SIG-M5 treated with dmso at 0.1 percent for 504 hours (cell line): ENCODE measurements around the gene MATCAP1.

Experiments used
- DNase-seq: peaks from one replicate; lab custom pipeline; 2025; ENCODE audit not compliant: unreplicated experiment; lab: John Stamatoyannopoulos, UW

The MATCAP1 gene

GRCh38 chr16:67174706-67175231, 9.0 kb downstream of the MATCAP1 start:
- DNase-seq: no peak

GRCh38 chr16:67173808-67174705, 9.7 kb downstream of the MATCAP1 start:
- peak; percentile 66 for DNase-seq

DNA sequence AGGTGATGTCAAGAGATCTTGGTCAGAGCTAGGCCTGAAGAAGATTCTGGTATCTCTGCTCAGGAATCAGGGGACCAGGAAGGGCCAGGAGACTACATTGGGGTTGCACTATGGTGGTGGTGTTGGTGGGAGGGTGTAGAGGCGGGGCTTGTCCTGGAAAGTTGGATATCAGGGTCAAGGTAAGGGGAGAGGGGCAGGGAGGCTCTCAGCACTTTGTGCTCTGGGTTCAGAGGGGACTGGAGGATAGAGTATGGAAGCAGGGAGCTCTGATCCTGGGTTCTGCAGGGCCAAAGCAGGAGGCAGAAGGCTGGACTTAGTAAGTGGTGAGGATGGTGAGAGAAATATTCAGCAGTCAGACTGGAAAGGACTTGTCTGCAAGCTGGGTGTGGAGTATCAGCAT, 10.4 kb downstream of the MATCAP1 start:
- DNase-seq: no peak

DNA sequence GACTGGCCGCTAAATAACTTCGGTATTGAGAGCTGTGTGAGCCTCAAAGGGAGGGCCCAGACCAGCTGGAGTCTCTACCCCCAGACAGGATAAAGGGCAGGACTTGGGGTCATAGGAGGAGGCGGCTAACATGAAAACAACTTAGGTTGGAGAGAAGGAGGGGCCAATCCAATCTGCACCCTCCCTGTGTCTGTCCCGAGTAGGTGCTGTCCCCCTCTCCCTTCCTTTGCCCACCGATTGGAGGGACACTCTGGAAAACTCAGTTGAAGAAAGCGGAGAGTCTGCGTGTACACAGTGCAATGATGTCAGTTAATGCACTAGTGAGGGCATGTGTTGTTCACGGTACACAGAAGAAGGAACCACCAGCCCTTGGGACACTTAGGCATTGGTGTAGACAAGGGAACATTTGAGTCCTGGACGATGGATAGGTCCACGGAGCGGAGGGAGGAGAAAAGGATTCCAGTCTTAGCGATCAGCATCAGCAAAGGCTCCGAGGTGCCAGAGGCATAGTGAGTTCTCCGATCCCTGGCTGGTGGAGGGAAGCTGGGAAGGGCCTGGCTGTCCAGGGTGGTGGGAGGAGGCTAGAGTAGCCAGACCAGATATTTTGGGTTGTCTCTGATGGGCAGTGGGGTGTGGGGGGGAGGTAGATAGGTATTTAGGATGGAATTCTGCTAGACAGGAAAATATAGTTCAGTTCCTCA, 12.7 kb downstream of the MATCAP1 start:
- no peak for DNase-seq

DNA sequence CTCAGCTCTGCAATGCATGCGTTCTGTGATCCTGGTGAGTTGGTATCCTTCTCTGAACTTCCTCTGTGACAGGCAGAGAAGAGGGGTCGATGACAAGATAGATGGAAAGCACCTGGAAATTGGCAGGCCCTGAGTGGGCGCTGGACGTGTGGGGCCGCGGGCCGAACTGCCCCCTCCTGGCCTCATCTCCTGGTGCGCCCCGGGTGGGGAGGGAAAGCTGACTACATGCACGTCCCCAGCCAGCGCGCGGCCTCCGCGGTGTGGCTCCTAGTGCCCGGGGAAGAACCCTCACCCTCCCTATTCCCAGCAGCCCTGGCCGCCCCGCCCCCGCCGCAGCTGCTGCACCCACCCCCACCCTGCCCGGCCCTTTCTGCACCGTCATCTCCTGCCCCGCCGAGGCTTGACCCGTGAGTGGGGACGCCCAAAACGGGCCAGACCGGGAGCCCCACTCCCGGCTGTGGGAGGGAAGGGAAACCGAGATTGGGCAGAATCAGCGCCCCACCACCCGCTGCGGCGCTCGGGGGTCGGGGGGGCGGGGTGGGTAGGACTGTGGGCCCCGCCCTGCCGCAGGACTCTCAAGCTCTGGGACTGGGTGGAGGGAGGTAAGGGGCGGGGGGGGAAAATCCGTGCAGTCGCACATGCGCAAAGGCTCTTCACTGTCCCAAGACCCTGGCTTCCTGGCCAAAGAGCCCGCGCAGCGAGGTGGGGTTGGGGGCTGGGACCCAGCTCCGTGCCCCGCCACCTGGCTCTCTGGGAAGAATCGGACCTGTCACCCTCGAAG, 13.4 kb downstream of the MATCAP1 start, which contains the start of gene NOL3:
Gene NOL3 (plus strand): TSS at position 371 of the 781 bp plus-strand sequence.
- DNase-seq: no peak

DNA sequence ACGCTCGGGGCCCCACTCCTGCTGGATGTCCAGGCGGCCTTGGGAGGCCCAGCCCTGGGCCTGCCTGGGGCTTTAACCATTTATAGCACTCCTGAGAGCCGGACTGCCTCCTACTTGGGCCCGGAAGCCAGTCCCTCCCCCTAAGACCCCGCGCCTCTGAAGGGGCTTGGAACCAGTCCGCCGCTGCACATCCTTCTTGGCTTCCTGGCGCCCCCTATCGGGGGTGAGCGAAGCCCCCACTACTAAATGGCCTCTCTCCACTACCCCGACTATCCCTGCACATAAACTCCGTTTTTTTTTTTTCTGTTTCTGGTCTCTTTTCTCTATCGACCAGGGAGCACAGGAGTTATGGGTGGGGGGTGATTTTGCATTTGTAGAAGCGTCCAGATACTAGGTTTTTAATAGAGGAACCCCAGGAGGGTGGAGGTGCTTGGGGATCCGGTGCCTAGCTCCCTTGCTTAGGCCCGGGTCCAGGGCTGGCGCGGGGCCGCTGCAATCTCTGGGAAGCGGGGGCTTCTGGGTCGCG, 14.1 kb downstream of the MATCAP1 start:
- no peak for DNase-seq

DNA sequence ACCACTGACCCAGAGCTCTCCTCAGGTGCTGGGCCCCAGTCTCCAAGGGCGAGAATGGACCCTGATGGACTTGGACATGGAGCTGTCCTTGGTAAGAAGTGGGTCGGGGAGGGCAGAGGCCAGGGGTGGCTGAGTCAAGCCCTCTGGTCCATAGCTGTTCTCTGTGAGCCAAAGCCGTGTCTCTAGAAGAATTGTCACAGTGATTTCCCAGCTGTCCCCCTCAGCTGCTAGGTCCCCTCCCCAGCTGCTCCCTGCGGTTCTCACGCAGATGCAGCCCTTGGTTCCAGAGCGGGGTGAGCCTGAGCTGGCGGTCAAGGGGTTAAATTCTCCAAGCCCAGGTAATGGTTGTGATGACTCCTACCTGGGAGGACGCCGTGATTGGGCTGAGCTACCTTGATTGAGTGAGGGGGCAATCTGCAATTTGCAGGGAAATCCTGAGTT, 14.7 kb downstream of the MATCAP1 start:
- no peak for DNase-seq

DNA sequence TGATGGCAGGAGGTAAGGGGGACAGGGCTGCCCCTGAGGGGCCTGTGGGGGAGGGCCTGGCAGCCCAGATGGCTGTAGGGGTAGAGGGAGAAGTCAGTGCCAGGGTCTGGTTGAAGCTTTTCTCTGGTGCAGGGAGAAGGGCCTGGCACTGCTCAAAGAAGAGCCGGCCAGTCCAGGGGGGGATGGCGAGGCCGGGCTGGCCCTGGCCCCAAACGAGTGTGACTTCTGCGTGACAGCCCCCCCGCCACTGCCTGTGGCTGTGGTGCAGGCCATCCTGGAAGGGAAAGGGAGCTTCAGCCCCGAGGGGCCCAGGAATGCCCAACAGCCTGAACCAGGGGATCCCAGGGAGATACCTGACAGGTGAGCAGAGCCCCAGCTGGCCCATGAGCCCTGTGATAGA, 16.2 kb downstream of the MATCAP1 start:
- DNase-seq: no peak

GRCh38 chr16:67166598-67167168, 17.1 kb downstream of the MATCAP1 start:
- DNase-seq: no peak

- no peak for DNase-seq
Observed at GRCh38 chr16:67166110-67166547, 17.6 kb downstream of the MATCAP1 start.

DNA sequence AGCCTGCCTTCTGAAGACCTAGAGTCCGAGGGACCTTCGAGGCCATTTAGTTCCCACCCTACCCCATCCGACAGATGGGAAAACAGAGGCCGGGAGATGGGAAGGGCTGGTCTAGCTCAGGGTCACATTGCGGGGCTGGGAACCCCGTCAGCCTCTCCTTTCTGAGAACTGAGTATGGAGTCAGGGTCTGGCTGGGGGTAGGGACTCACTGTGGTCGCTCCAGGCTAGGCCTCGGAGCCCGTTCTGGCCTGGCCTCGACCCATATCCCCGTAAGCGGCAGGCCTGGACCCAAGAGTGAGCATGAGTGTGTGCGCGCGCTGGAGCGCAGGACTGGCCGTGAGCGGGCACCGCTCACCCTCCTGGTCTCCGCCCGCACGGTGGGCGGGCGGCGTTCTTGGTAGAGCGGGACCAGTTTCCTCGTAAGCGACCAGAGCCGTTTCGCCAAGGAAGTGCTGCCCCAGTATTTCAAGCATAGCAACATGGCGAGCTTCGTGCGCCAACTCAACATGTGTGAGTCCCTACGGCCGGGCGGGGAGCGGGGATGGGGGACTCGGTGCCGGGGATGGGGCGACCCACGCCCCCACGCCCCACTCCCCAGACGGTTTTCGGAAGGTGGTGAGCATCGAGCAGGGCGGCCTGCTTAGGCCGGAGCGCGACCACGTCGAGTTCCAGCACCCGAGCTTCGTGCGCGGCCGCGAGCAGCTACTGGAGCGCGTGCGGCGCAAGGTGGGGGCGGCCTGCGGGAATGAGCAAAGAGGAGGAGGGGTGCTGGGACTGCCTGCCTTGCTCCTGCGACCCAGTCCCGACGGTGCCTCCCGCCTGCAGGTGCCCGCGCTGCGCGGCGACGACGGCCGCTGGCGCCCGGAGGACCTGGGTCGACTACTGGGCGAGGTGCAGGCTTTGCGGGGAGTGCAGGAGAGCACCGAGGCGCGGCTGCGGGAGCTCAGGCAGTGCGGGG, 18.4 kb downstream of the MATCAP1 start:
- DNase-seq: no peak

DNA sequence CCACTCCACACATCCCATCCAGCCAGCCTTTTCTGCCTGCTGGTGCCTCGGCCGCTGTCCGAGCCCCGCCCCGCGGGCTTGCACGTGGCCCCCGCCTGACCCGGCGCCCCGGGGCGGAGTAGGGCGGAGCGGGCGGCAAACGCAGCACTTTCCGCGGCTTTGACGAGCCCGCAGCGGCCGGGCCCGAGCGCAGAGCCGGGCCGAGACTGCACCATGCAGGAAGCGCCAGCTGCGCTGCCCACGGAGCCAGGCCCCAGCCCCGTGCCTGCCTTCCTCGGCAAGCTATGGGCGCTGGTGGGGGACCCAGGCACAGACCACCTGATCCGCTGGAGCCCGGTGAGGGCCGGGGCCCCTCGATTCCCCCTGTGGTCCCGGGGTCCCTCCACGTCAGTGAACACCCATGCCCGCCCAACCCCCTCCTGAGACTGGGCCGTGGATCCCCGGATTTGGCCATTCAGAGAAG, 19.1 kb downstream of the MATCAP1 start, which contains the start of gene HSF4:
Gene HSF4 (plus strand): TSS at position 147 of the 463 bp plus-strand sequence. CDS start 67 bp downstream, at position 214.
- DNase-seq: no peak

GRCh38 chr16:67163999-67164558, 19.7 kb downstream of the MATCAP1 start:
- no peak for DNase-seq

DNA sequence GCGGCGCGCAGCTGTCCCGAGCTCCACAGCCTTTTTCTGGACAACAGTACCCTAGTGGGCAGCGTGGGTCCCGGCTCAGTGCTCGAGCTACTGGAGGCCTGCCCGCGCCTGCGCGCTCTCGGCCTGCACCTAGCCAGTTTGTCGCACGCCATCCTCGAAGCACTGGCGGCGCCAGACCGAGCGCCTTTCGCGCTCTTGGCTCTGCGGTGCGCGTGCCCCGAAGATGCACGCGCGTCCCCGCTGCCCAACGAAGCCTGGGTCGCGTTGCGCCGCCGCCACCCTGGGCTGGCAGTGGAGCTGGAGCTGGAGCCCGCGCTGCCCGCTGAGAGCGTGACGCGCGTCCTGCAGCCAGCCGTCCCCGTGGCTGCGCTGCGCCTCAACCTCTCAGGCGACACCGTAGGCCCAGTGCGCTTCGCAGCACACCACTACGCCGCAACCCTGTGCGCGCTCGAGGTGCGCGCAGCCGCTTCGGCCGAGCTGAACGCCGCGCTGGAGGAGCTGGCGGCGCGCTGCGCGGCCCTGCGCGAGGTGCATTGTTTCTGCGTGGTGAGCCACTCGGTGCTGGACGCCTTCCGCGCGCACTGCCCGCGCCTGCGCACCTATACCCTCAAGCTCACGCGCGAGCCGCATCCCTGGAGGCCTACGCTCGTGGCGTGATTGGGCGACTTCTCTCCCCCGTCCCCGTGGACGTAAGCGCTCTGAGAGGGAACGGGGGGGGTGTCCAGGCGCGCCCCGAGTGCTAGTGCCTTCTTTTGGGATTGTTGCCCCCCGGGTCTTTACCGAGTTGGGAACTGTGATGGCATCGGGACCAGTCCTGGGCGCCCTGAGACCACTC, 20.4 kb downstream of the MATCAP1 start:
- DNase-seq: no peak

- no peak for DNase-seq
Observed at GRCh38 chr16:67162506-67163163, 21.1 kb downstream of the MATCAP1 start.

DNA sequence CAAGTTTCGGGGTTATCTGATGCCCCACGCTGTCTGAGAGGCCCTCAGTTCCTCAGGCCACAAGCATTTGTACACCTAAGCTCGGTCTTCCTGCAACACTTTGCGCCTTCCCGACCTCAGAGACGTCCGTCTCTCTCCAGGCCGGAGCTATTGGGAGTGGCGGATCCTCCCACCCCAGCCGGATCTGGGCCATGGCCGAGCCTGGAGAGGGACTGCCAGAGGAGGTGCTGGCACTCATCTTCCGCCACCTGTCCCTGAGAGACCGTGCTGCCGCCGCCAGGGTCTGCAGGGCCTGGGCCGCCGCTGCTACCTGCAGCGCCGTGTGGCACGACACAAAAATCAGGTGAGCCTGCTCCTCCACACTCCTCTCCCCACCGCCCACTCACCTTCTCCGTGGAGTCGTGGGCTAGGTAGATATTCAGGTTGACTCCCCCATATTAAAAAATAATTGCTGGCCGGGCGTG, 22.1 kb downstream of the MATCAP1 start:
- no peak for DNase-seq
